Gastroesophageal sphincter (tissue), 3 donors: ENCODE data around the gene KBTBD12.

ENCODE experiments used
- POLR2A ChIP-seq, 2 donors: fragments of 450-650 bp; IDR thresholded peaks; one replicate each; pipeline ENCODE4 v1.6.1; 2017; ENCODE audit warnings: antibody characterized with exemption in 2 of 2, mild to moderate bottlenecking in 2 of 2, moderate library complexity in 1 of 2
- TF ChIP-seq, protein P1 (sequence below), 4 experiments: fragments of 200-600 bp in 2 of 4; fragments of 450-650 bp in 2 of 4; sonication (generic) in 1 of 4; IDR thresholded peaks; one replicate each; pipeline ENCODE4 v1.5.1; 2017 to 2019; ENCODE audit warnings: antibody characterized with exemption in 4 of 4, mild to moderate bottlenecking in 2 of 4, moderate library complexity in 2 of 4

DNA sequence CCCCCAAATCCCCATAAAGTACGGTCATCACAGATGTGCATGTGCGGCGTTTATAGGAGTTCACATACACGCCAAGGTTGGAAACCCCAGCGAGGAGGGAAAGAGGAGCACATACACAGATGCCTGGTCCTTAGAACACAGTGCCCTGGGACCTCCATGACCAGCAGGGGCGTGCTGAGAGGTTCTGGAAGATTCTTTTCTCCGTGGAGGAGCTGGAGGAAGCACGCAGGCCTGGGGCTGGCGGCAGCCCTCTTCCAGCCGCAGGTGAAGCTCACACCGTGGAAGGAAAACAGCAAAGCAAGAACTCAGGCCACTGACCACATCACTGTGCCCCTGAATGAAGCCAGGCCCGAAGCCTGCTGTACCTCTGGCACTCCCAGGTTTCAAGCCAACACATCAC, 76.2 kb downstream of the KBTBD12 start:
- TF ChIP-seq POLR2A (IDR thresholded peaks at IDR 0.05) = no peak
- TF ChIP-seq, protein P1, sequence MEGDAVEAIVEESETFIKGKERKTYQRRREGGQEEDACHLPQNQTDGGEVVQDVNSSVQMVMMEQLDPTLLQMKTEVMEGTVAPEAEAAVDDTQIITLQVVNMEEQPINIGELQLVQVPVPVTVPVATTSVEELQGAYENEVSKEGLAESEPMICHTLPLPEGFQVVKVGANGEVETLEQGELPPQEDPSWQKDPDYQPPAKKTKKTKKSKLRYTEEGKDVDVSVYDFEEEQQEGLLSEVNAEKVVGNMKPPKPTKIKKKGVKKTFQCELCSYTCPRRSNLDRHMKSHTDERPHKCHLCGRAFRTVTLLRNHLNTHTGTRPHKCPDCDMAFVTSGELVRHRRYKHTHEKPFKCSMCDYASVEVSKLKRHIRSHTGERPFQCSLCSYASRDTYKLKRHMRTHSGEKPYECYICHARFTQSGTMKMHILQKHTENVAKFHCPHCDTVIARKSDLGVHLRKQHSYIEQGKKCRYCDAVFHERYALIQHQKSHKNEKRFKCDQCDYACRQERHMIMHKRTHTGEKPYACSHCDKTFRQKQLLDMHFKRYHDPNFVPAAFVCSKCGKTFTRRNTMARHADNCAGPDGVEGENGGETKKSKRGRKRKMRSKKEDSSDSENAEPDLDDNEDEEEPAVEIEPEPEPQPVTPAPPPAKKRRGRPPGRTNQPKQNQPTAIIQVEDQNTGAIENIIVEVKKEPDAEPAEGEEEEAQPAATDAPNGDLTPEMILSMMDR (IDR thresholded peaks at IDR 0.05) = no peak
